Measurements from ENCODE around the gene EFNB1.
"Not testable (repeated sequence)": the region's sequence is repeated elsewhere in the genome, so short reads cannot be mapped to it uniquely, and the experiment has no call there.

Gene EFNB1

GRCh38 chrX:68828740-68829581 lies at the start of gene EFNB1:
Gene EFNB1, plus strand, starts transcription at chrX:68829021. Its CDS starts 756 bp downstream, at chrX:68829777.
- DNase-seq (ENCODE audit: low read depth), result peak; percentile 70

- not testable (repeated sequence) for DNase-seq (ENCODE audit: low read depth)
Measured at GRCh38 chrX:68781295-68781694, 47.5 kb upstream of the EFNB1 start.

- DNase-seq (ENCODE audit: low read depth), result no peak
Measured at GRCh38 chrX:68784816-68785215, 44.0 kb upstream of the EFNB1 start.

- not testable (repeated sequence) for DNase-seq (ENCODE audit: low read depth)
Measured at GRCh38 chrX:68786581-68786980, 42.2 kb upstream of the EFNB1 start.

- no peak for DNase-seq (ENCODE audit: low read depth)
Measured at GRCh38 chrX:68789966-68790365, 38.9 kb upstream of the EFNB1 start.

GRCh38 chrX:68792083-68792482 lies 36.7 kb upstream of the EFNB1 start:
- DNase-seq (ENCODE audit: low read depth), result no peak

- DNase-seq (ENCODE audit: low read depth), result no peak
Measured at GRCh38 chrX:68794461-68794860, 34.4 kb upstream of the EFNB1 start.

GRCh38 chrX:68795741-68796140 lies 33.1 kb upstream of the EFNB1 start:
- DNase-seq (ENCODE audit: low read depth), result no peak

GRCh38 chrX:68798400-68798799 lies 30.4 kb upstream of the EFNB1 start:
- DNase-seq (ENCODE audit: low read depth), result not testable (repeated sequence)

- DNase-seq (ENCODE audit: low read depth), result no peak
Measured at GRCh38 chrX:68801737-68802290, 27.0 kb upstream of the EFNB1 start.

- no peak for DNase-seq (ENCODE audit: low read depth)
Measured at GRCh38 chrX:68807818-68808217, 21.0 kb upstream of the EFNB1 start.

GRCh38 chrX:68808686-68809357 lies 20.0 kb upstream of the EFNB1 start:
- DNase-seq (ENCODE audit: low read depth), result no peak

- no peak for DNase-seq (ENCODE audit: low read depth)
Measured at GRCh38 chrX:68820476-68821110, 8.2 kb upstream of the EFNB1 start.

GRCh38 chrX:68821616-68822015 lies 7.2 kb upstream of the EFNB1 start:
- DNase-seq (ENCODE audit: low read depth), result no peak

GRCh38 chrX:68822641-68823410 lies 6.0 kb upstream of the EFNB1 start:
- no peak for DNase-seq (ENCODE audit: low read depth)

GRCh38 chrX:68823413-68824151 lies 5.2 kb upstream of the EFNB1 start:
- DNase-seq (ENCODE audit: low read depth), result no peak

GRCh38 chrX:68824152-68824433 lies 4.7 kb upstream of the EFNB1 start:
- DNase-seq (ENCODE audit: low read depth), result no peak

- no peak for DNase-seq (ENCODE audit: low read depth)
Measured at GRCh38 chrX:68824565-68825125, 4.2 kb upstream of the EFNB1 start.

- DNase-seq (ENCODE audit: low read depth), result no peak
Measured at GRCh38 chrX:68826113-68826980, 2.5 kb upstream of the EFNB1 start.

GRCh38 chrX:68827256-68827655 lies 1.6 kb upstream of the EFNB1 start:
- DNase-seq (ENCODE audit: low read depth), result no peak
